Tibial nerve (tissue), 4 donors: ENCODE measurements around the gene DMPK.

Experiments
- CTCF ChIP-seq, 5 experiments: fragments of 200-600 bp in 3 of 5; fragments of 450-650 bp in 2 of 5; sonication (generic) in 3 of 5; IDR thresholded peaks; one replicate each; pipeline ENCODE4 v1.5.1; 2016 to 2019; ENCODE audit warnings: antibody characterized with exemption in 5 of 5, mild to moderate bottlenecking in 3 of 5, moderate library complexity in 2 of 5
- EP300 ChIP-seq, 2 donors: sonication (generic); formaldehyde crosslinking; IDR thresholded peaks; one replicate each; pipeline ENCODE4 v1.6.1; 2017; ENCODE audit warnings: antibody characterized with exemption in 2 of 2, mild to moderate bottlenecking in 1 of 2
- POLR2A ChIP-seq, 2 donors: fragments of 450-650 bp; IDR thresholded peaks; one replicate each; pipeline ENCODE4 v1.6.1; 2017; ENCODE audit warnings: antibody characterized with exemption in 2 of 2, mild to moderate bottlenecking in 2 of 2, moderate library complexity in 2 of 2

- no peak for TF ChIP-seq EP300 (IDR thresholded peaks at IDR 0.05)
- TF ChIP-seq CTCF (IDR thresholded peaks at IDR 0.05) = no peak
- TF ChIP-seq POLR2A (IDR thresholded peaks at IDR 0.05) = no peak
Measured at GRCh38 chr19:45804959-45805230, 22.6 kb upstream of the DMPK start.
